ENCODE results near the gene AP2A1. TPM values are rescaled to one million over a fixed set of nuclear protein-coding genes. Genes with fewer than 3 reads are reported as not detected.

Gene AP2A1
- total and polyA plus RNA-seq, 2 donors (not counting 1 experiment from before 2014, with no cell fraction given): 48.4 to 56.9 TPM

DNA sequence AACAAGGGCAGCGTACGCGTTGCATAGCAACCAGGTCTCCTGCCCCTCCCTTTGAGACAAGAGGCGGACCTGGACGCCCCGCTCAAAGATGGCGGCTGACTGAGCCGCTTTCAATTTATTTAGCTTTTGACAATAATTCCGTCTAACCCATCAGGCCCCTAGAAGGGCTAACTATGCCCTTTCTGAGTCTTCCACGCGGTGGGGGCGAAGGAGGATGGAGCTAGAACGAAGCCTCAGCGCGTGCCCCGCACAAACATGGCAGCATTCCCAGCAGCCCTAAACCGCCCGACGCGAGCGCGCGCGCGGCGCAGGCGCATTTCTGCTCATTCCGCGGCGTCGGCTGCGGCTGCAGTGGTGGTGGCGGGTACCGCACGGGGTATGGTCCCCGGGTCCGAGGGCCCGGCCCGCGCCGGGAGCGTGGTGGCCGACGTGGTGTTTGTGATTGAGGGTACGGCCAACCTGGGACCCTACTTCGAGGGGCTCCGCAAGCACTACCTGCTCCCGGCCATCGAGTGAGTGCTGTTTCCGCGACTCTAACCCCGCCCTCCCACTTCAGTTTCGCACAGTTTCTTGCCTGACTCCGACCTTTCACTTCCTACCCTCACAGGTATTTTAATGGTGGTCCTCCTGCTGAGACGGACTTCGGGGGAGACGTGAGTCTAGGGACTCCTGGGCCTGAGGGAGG is 51.3 kb downstream of the AP2A1 start, which contains the start of gene MED25:
Gene MED25 (plus strand): TSS at position 326 of the 685 bp plus-strand sequence. CDS start 53 bp downstream, at position 379.
- intact Hi-C loops (cut with micrococcal nuclease): loop anchor here (1.0 to 5.0 kb wide), 7 partner anchors 10 to 701 kb away; partner anchors contain the start of genes C19orf73, PPFIA3 and RRAS
- H3K4me1 ChIP-seq (ENCODE audit: control insufficient read depth in 2 of 2, insufficient read depth in 2 of 2, low read length in 2 of 2): peaks cover 13 to 29% of the 10 kb centered on the region in 2 donors
- H3K9ac ChIP-seq (ENCODE audit: low read length): peak within 1 kb of the TSS; percentile 96
- TF ChIP-seq CTCF (IDR thresholded peaks at IDR 0.05) (peak; percentile 44), EZH2 (IDR thresholded peaks at IDR 0.05; ENCODE audit: borderline replicate concordance, insufficient read depth, low read depth, low read length, poor library complexity, severe bottlenecking) (no peak)
- peaks cover under 1 to 12% of the 10 kb centered on the region in 2 experiments for H3K36me3 ChIP-seq (replicated peaks in 1 of 2; ENCODE audit: control extremely low read depth in 1 of 2, control insufficient read depth in 1 of 2, extremely low read depth in 1 of 2, insufficient read depth in 2 of 2, low read length in 1 of 2)
- H3K4me3 ChIP-seq (ENCODE audit: control extremely low read depth in 1 of 5, extremely low read depth in 1 of 5, insufficient read depth in 1 of 5, low read depth in 2 of 5, low read length in 4 of 5): peak within 1 kb of the TSS; percentile 69 to 99 (median 94)
- DNase-seq: peak; percentile 98
- peak within 1 kb of the TSS; percentile 98 for H3K27ac Mint-ChIP-seq
- H3K9me3 Mint-ChIP-seq (ENCODE audit: insufficient read depth): no peaks in the 10 kb centered on the region
- peaks cover 46% of the 10 kb centered on the region for H3K79me2 ChIP-seq (ENCODE audit: control insufficient read depth, insufficient read depth, low read length)
- peak; percentile 56 for ATAC-seq (ENCODE audit: low read depth)
- no peaks in the 10 kb centered on the region for H3K27me3 ChIP-seq (replicated peaks in 1 of 4; ENCODE audit: control extremely low read depth in 1 of 4, control insufficient read depth in 3 of 4, insufficient read depth in 4 of 4, low read length in 3 of 4)
- peak within 1 kb of the TSS; percentile 84 for H2AFZ ChIP-seq (ENCODE audit: insufficient read depth, low read depth, low read length, poor library complexity, severe bottlenecking)
- peak within 1 kb of the TSS; percentile 97 for H3K4me3 Mint-ChIP-seq
- H3K9me3 ChIP-seq (ENCODE audit: control extremely low read depth in 1 of 3, control insufficient read depth in 2 of 3, insufficient read depth in 1 of 3, low read length in 2 of 3): no peaks in the 10 kb centered on the region
- under 1% methylated on average over 47 of the region's 57 CpGs for WGBS (ENCODE audit: insufficient coverage)
- H3K27ac ChIP-seq (ENCODE audit: low read length in 2 of 2): peak within 1 kb of the TSS; percentile 89 to 98
- H4K20me1 ChIP-seq (ENCODE audit: control insufficient read depth, insufficient read depth, low read length, poor library complexity, severe bottlenecking): peaks cover 34% of the 10 kb centered on the region
- H3K27me3 Mint-ChIP-seq: no peaks in the 10 kb centered on the region
- peak within 1 kb of the TSS; percentile 92 for H3K4me2 ChIP-seq (replicated peaks; ENCODE audit: low read depth, low read length, poor library complexity, severe bottlenecking)
- H3K4me1 Mint-ChIP-seq: peaks cover 41% of the 10 kb centered on the region
- ChIA-PET CTCF (no interaction called here), POLR2A (interaction anchor here (0.9 to 2.4 kb wide), 4 partner anchors 25 to 59 kb away, joined by 3 to 9 read pairs (median 6); partner anchors contain the start of gene AKT1S1)
